HCT116 (cell line): Measurements from ENCODE around the gene ZNF436. TPM values are rescaled to one million over a fixed set of nuclear protein-coding genes. Genes with fewer than 3 reads are reported as not detected.

ENCODE experiments used
- ATAC-seq: fragments of 200-7000 bp; cut with Tn5 transposase; 2 replicates; pipeline ENCODE4 v1.9.1; 2020; ENCODE audit warnings: mild to moderate bottlenecking, moderate library complexity
- BruUV-seq: library from RNA; stranded (reverse); fragments of 400-500 nt; replicated peaks from 2 replicates; lab custom pipeline; 2021; lab: Mats Ljungman, UMichigan
- CTCF ChIA-PET: fragments of 300-600 bp; sonication (Branson Sonifier 250); formaldehyde crosslinking; loops from one replicate; lab custom pipeline; 2021; ENCODE audit warnings: antibody characterized with exemption; lab: Charles Lee
- POLR2A ChIA-PET: fragments of 300-600, 350-600 bp; sonication (Branson Sonifier 250); formaldehyde crosslinking; loops from one replicate; lab custom pipeline; 2021; ENCODE audit warnings: antibody characterized with exemption; lab: Charles Lee
- RAD21 ChIA-PET, 2 experiments: fragments of 300-600 bp; sonication (Branson Sonifier 250); formaldehyde crosslinking; loops; one replicate each; lab custom pipeline; 2023; ENCODE audit warnings: low total read pairs in 2 of 2; ENCODE audit not compliant: uncharacterized antibody in 2 of 2, unreplicated experiment in 2 of 2, low non-redundant PET in 1 of 2; lab: Charles Lee
- DNase-seq: peaks from one replicate; pipeline ENCODE4 v3.0.0-alpha.2; 2010; ENCODE audit warnings: low read depth, low spot score
- H2AFZ ChIP-seq: fragments of 200-600 bp; shearing (Covaris generic), sonication (generic); 2 replicates; pipeline ENCODE4 v1.6.1; 2017; ENCODE audit warnings: low read depth, mixed run types, mixed read lengths, antibody characterized with exemption, low read length; ENCODE audit not compliant: poor library complexity, severe bottlenecking
- H3K27ac ChIP-seq: 2 replicates; pipeline ENCODE4 v1.5.1; 2012; ENCODE audit warnings: low read depth, low read length
- H3K27me3 ChIP-seq: fragments of 200-600 bp; sonication (generic); 2 replicates; pipeline ENCODE4 v1.6.1; 2016; ENCODE audit warnings: mixed run types, low read length, mixed read lengths; ENCODE audit not compliant: insufficient read depth
- H3K36me3 ChIP-seq, 2 experiments: fragments of 200-500 bp in 1 of 2; fragments of 200-600 bp in 1 of 2; sonication (Bioruptor generic) in 1 of 2; sonication (generic) in 1 of 2; 2 replicates each; pipeline versions ENCODE4 v1.5.1 to v1.6.1; 2014 to 2016; ENCODE audit warnings: low read length in 2 of 2, inconsistent platforms in 1 of 2, mixed read lengths in 1 of 2, mixed run types in 1 of 2; ENCODE audit not compliant: insufficient read depth in 2 of 2, control insufficient read depth in 1 of 2
- H3K4me1 ChIP-seq, 2 experiments: fragments of 200-600 bp in 1 of 2; sonication (generic) in 1 of 2; 2 replicates each; pipeline versions ENCODE4 v1.5.1 to v1.6.1; 2012 to 2017; ENCODE audit warnings: low read length in 2 of 2, inconsistent platforms in 1 of 2, mild to moderate bottlenecking in 1 of 2, mixed read lengths in 1 of 2, mixed run types in 1 of 2, moderate library complexity in 1 of 2; ENCODE audit not compliant: insufficient read depth in 2 of 2, control insufficient read depth in 1 of 2
- H3K4me2 ChIP-seq: fragments of 200-600 bp; sonication (generic); 2 replicates; pipeline ENCODE4 v1.6.1; 2017; ENCODE audit warnings: mixed run types, low read length, mixed read lengths
- H3K4me3 ChIP-seq, 2 experiments: fragments of 200-600 bp in 1 of 2; sonication (generic) in 1 of 2; replicated peaks in 1 of 2; 2 replicates each; pipeline ENCODE4 v1.5.1; 2011 to 2016; ENCODE audit warnings: low read length in 2 of 2, control low read depth in 1 of 2, low read depth in 1 of 2, mild to moderate bottlenecking in 1 of 2, mixed read lengths in 1 of 2, mixed run types in 1 of 2
- H3K79me2 ChIP-seq: fragments of 200-600 bp; sonication (generic); 2 replicates; pipeline ENCODE4 v1.6.1; 2017; ENCODE audit warnings: mild to moderate bottlenecking, mixed run types, low read length, moderate library complexity, mixed read lengths; ENCODE audit not compliant: insufficient read depth
- H3K9ac ChIP-seq: fragments of 200-600 bp; sonication (generic); 2 replicates; pipeline ENCODE4 v1.6.1; 2016; ENCODE audit warnings: low read length, mixed read lengths
- H3K9me2 ChIP-seq: fragments of 200-600 bp; sonication (generic), shearing (Covaris generic); 2 replicates; pipeline ENCODE4 v1.6.1; 2017; ENCODE audit warnings: mixed run types, mild to moderate bottlenecking, moderate library complexity; ENCODE audit not compliant: insufficient read depth
- H3K9me3 ChIP-seq, 2 experiments: fragments of 200-500 bp in 1 of 2; fragments of 200-600 bp in 1 of 2; sonication (Bioruptor generic) in 1 of 2; sonication (generic) in 1 of 2; 2 replicates each; pipeline ENCODE4 v1.6.1; 2014 to 2017; ENCODE audit warnings: low read length in 2 of 2, mixed read lengths in 2 of 2, inconsistent platforms in 1 of 2, low read depth in 1 of 2, mild to moderate bottlenecking in 1 of 2, mixed run types in 1 of 2, moderate library complexity in 1 of 2; ENCODE audit not compliant: control insufficient read depth in 1 of 2, insufficient read depth in 1 of 2
- H4K20me1 ChIP-seq: fragments of 200-600 bp; sonication (generic), shearing (Covaris generic); 2 replicates; pipeline ENCODE4 v1.6.1; 2017; ENCODE audit warnings: mixed run types, mild to moderate bottlenecking, moderate library complexity; ENCODE audit not compliant: insufficient read depth
- ATF3 ChIP-seq: IDR thresholded peaks from 2 replicates; pipeline ENCODE4 v1.6.1; 2012
- CBX3 ChIP-seq: IDR thresholded peaks from 2 replicates; pipeline ENCODE4 v1.6.1; 2012; ENCODE audit warnings: low read depth
- CEBPB ChIP-seq: IDR thresholded peaks from 2 replicates; pipeline ENCODE4 v1.6.1; 2012; ENCODE audit warnings: low read depth
- EGR1 ChIP-seq: IDR thresholded peaks from 2 replicates; pipeline ENCODE4 v1.6.1; 2012; ENCODE audit warnings: low read depth
- EZH2 ChIP-seq: fragments of 200-600 bp; sonication (generic); IDR thresholded peaks from 2 replicates; pipeline ENCODE4 v1.6.1; 2017; ENCODE audit warnings: antibody characterized with exemption, mixed run types
- EZH2phosphoT487 ChIP-seq: fragments of 200-600 bp; IDR thresholded peaks from 2 replicates; pipeline ENCODE4 v1.6.1; 2018; ENCODE audit warnings: antibody characterized with exemption, borderline replicate concordance
- JUND ChIP-seq: IDR thresholded peaks from 2 replicates; pipeline ENCODE4 v1.6.1; 2012
- MAX ChIP-seq: IDR thresholded peaks from 2 replicates; pipeline ENCODE4 v1.6.1; 2012
- POLR2AphosphoS5 ChIP-seq: IDR thresholded peaks from 2 replicates; pipeline ENCODE4 v1.6.1; 2011; ENCODE audit warnings: mild to moderate bottlenecking, low read depth, low read length, moderate library complexity
- SP1 ChIP-seq: IDR thresholded peaks from 2 replicates; pipeline ENCODE4 v1.6.1; 2012; ENCODE audit warnings: low read depth
- TCF7L2 ChIP-seq: IDR thresholded peaks from 2 replicates; pipeline ENCODE4 v1.7.0; 2011; ENCODE audit warnings: borderline replicate concordance, inconsistent platforms; ENCODE audit not compliant: insufficient read depth, insufficient read length; ENCODE audit errors: extremely low read depth
- ZBTB33 ChIP-seq: IDR thresholded peaks from 2 replicates; pipeline ENCODE4 v1.6.1; 2011; ENCODE audit warnings: mild to moderate bottlenecking, low read length, moderate library complexity; ENCODE audit not compliant: insufficient replicate concordance; ENCODE audit errors: extremely low read depth
- ZNF274 ChIP-seq: fragments of 200-500 bp; sonication (Bioruptor generic); IDR thresholded peaks from 2 replicates; pipeline ENCODE4 v1.6.1; 2014; ENCODE audit warnings: mild to moderate bottlenecking, low read depth, low read length, inconsistent platforms
- intact Hi-C: fragments of 100-400 bp; cut with micrococcal nuclease; formaldehyde crosslinking; loops from 2 replicates; pipeline ENCODE4 v1.10.0; 2022
- total RNA-seq: library from RNA; stranded (reverse); gene quantifications from one replicate; pipeline ENCODE4 v1.2.1, GENCODE V29; 2021; ENCODE audit not compliant: unreplicated experiment

ZNF436 gene
- total RNA-seq, 1 experiment from 2014 or later = 8.1 TPM

GRCh38 chr1:23419180-23419579 lies 49.5 kb upstream of the ZNF436 start:
- Histone ChIP-seq H3K79me2 (no peaks in the 10 kb centered on the region), H3K4me3 (no peak overlapping the region), H3K27me3 (no peaks in the 10 kb centered on the region), H3K36me3 (no peaks in the 10 kb centered on the region), H3K27ac (no peak overlapping the region), H3K9me3 (no peaks in the 10 kb centered on the region), H3K9me2 (no peaks in the 10 kb centered on the region), H3K4me2 (no peak overlapping the region), H3K9ac (no peak overlapping the region), H3K4me1 (peaks cover 0 to 1% of the 10 kb centered on the region in 2 experiments; a peak in 1 of 4 replicates), H2AFZ (no peak overlapping the region), H4K20me1 (no peaks in the 10 kb centered on the region)
- no TSS peak for BruUV-seq
- POLR2A ChIA-PET = no interaction called here
- DNase-seq (no peak), ATAC-seq (no peak)
- intact Hi-C loops = no loop called here
- CTCF ChIA-PET = interaction anchor here (1.4 kb wide), 1 partner anchor 16 kb away, joined by 5 read pairs; no protein-coding TSS in a partner anchor
- no peak for TF ChIP-seq ATF3
- TF ChIP-seq EZH2phosphoT487 = no peak
- no peak for TF ChIP-seq MAX
- TF ChIP-seq ZBTB33 = no peak
- no peak for TF ChIP-seq POLR2AphosphoS5
- RAD21 ChIA-PET = no interaction called here

GRCh38 chr1:23417570-23417969 lies 47.9 kb upstream of the ZNF436 start:
- BruUV-seq = no TSS peak
- Histone ChIP-seq H3K9me2 (no peaks in the 10 kb centered on the region), H3K27ac (no peak overlapping the region), H3K27me3 (no peaks in the 10 kb centered on the region), H3K4me1 (no peaks in the 10 kb centered on the region), H4K20me1 (no peaks in the 10 kb centered on the region), H3K4me2 (no peak overlapping the region), H3K9me3 (no peaks in the 10 kb centered on the region), H2AFZ (no peak overlapping the region), H3K36me3 (no peaks in the 10 kb centered on the region), H3K79me2 (no peaks in the 10 kb centered on the region), H3K9ac (no peak overlapping the region), H3K4me3 (no peak overlapping the region)
- ChIA-PET CTCF (no interaction called here), RAD21 (no interaction called here), POLR2A (no interaction called here)
- intact Hi-C loops = no loop called here
- no peak for ATAC-seq
- TF ChIP-seq POLR2AphosphoS5 (no peak), EGR1 (no peak), SP1 (no peak), ZBTB33 (no peak), EZH2 (no peak), CBX3 (no peak), MAX (no peak), JUND (no peak), ZNF274 (no peak), TCF7L2 (no peak), CEBPB (no peak)
- no peak for DNase-seq
